SK-N-SH treated with all-trans-retinoic acid at 6 μM for 48 hours (cell line): ENCODE data around the gene QRICH1.

Source experiments
- OSR1 ChIP-seq: fragments of 250-450 bp; sonication (Bioruptor Pico); IDR thresholded peaks from 2 replicates; pipeline ENCODE4 v1.8.0; 2022; ENCODE audit warnings: moderate library complexity, mild to moderate bottlenecking, inconsistent platforms
- TF ChIP-seq, protein P1 (sequence below): fragments of 250-450 bp; sonication (Bioruptor Pico); IDR thresholded peaks from 2 replicates; pipeline ENCODE4 v1.5.0; 2020; ENCODE audit warnings: mild to moderate bottlenecking, moderate library complexity
- TF ChIP-seq, protein P2 (sequence below): fragments of 250-450 bp; sonication (Bioruptor Pico); IDR thresholded peaks from 2 replicates; pipeline ENCODE4 v1.8.0; 2020; ENCODE audit warnings: mild to moderate bottlenecking, moderate library complexity, borderline replicate concordance

The QRICH1 gene

DNA sequence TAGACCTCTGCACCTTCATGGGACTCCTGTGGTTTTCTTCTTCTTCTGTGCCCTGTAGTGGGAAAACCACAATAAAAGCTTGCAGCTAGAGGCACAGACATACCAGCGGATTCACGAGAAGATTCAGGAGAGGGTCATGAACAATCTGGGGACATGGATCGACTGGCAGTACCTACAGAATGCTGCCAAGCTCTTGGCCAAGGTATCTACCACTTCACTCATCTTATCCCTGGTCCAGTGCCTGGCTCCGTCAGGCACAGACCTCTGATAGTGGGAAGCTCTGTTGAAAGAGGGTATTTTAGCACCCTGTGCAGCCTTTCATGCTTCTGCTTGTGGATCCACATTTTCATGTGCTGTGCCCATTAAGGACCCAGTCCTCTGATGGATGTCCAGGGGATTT, 113.6 kb downstream of the QRICH1 start (continued):
- TF ChIP-seq, protein P1, sequence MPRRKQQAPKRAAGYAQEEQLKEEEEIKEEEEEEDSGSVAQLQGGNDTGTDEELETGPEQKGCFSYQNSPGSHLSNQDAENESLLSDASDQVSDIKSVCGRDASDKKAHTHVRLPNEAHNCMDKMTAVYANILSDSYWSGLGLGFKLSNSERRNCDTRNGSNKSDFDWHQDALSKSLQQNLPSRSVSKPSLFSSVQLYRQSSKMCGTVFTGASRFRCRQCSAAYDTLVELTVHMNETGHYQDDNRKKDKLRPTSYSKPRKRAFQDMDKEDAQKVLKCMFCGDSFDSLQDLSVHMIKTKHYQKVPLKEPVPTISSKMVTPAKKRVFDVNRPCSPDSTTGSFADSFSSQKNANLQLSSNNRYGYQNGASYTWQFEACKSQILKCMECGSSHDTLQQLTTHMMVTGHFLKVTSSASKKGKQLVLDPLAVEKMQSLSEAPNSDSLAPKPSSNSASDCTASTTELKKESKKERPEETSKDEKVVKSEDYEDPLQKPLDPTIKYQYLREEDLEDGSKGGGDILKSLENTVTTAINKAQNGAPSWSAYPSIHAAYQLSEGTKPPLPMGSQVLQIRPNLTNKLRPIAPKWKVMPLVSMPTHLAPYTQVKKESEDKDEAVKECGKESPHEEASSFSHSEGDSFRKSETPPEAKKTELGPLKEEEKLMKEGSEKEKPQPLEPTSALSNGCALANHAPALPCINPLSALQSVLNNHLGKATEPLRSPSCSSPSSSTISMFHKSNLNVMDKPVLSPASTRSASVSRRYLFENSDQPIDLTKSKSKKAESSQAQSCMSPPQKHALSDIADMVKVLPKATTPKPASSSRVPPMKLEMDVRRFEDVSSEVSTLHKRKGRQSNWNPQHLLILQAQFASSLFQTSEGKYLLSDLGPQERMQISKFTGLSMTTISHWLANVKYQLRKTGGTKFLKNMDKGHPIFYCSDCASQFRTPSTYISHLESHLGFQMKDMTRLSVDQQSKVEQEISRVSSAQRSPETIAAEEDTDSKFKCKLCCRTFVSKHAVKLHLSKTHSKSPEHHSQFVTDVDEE (CRISPR knock-in tag) = no peak
- no peak for TF ChIP-seq OSR1 (CRISPR knock-in tag)
- TF ChIP-seq, protein P2, sequence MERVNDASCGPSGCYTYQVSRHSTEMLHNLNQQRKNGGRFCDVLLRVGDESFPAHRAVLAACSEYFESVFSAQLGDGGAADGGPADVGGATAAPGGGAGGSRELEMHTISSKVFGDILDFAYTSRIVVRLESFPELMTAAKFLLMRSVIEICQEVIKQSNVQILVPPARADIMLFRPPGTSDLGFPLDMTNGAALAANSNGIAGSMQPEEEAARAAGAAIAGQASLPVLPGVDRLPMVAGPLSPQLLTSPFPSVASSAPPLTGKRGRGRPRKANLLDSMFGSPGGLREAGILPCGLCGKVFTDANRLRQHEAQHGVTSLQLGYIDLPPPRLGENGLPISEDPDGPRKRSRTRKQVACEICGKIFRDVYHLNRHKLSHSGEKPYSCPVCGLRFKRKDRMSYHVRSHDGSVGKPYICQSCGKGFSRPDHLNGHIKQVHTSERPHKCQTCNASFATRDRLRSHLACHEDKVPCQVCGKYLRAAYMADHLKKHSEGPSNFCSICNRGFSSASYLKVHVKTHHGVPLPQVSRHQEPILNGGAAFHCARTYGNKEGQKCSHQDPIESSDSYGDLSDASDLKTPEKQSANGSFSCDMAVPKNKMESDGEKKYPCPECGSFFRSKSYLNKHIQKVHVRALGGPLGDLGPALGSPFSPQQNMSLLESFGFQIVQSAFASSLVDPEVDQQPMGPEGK (CRISPR knock-in tag) = no peak
- TF ChIP-seq, all 23 proteins: peak for 0
